NCI-H187 treated with DMSO at 0.1 percent for 48 hours (cell line): ENCODE measurements around the gene CCDC192.
"Not testable (repeated sequence)": the region's sequence is repeated elsewhere in the genome, so short reads cannot be mapped to it uniquely, and the experiment has no call there.

ENCODE experiments used
- DNase-seq: peaks from one replicate; lab custom pipeline; 2025; lab: John Stamatoyannopoulos, UW

CCDC192 gene

DNA sequence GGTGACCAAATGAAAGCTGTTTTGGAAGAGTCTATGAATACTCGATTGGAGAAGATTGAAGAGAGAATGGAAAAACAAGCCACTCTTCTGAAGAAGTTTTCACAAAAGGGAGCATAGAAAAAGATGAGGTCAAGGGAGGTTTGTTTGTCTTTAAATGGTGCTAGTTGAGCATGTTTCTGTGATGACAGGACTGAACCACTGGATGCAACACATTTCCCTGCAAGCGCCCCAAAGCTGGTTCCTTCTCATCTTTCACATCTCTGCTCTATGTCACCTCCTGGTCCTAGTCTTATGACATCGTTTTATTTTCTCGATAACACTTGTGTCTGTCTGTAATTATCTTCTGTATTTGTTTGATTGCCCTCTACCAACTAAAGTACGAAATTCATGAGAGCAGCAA lies 3.8 kb upstream of the CCDC192 start:
- no peak for DNase-seq

DNA sequence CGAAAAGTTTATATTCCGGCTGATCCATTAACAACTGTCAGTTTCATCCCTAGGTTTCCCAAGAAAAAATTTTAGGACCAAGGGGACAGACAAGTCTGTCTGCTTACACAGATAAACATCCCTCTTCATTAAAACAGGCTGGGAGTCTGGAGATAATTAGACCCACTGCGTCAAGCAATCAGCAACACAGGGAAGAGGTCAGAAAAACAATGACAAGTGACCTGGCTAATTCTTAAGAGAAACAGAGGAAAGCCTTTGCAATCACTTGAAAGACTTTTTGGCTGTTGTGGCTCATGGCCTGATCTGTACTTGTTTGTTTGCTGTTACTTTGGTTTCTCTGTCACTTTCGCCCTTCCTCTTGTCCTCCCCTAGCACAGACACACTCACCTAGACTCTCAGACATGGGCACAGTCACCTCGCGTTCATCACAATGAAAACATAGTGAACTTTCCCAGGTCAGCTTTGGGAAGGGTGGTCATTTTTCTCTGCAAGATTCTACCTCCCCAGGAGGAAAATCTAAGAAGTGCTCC lies 2.9 kb upstream of the CCDC192 start:
- DNase-seq: no peak

DNA sequence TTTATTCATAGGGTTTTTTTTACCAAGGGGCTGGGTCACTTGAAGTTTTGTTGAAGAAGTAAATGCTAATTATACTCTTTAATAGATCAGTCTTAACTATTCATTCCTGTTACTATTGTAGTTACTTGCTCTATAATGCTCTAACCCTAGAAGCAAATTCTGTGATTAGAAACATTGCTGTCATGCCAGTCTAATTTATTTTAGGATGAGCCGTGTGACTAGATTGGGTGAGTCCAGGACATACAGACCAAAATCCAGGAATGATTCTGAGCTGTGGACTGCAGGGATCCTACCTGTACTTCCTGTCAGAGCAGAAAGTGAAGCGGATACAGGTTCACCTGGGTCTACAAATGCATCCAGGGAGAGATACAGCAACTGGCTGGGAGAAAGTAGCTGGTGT lies 757 bp upstream of the CCDC192 start:
- no peak for DNase-seq

DNA sequence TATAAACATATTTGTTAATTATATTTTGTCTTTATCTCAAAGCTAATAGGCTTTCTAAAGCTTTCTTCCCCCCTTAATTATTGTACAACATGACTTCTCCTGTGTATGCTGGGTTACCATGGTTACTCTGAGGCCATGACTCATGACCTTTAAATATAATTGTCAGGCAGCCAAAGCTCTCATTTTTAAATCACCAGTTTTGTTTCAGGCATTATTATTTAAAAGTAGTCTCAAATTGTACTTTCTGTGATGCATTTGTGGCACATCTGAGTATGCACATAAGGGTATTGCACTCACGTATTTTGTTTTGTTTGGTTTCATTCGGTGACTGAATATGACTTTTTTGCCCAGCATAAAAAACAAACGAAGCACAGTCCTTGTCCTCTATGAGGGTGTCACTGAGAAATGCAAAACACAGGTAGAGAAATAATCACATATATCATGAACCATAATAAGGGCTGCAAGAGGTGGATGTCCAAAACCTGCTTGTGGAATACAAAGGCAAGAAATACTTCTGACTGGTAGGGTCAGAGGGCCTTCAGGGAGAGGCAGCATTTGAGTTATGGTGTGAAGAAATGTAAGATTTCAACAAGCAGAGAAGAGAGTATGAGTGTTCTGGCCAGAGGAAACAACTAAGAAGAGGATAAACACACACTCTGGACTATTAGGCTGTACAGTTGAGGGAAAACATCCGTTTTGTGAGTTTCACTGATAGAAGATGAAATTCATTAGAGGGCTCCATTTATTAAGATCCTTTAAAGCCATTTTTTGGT lies 2.1 kb downstream of the CCDC192 start:
- DNase-seq: no peak

DNA sequence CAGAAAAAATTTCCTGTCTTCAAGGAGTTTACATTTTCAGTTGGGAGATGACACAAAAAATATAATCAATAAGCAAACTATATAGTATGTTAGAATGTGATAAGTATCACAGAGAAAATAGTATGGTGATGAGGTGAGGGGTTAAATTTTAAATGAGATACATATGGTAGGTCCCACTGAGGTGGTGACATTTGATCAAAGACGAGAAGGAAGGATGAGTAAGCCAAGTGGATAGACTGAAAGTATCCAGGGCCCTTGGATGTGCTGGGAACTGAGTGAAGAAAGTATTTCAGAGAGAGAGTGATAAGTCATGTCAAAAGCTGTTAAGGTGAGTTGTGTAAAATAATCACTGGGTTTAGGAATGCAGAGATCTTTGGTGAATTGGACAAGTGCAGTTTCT lies 3.5 kb downstream of the CCDC192 start:
- DNase-seq: no peak

DNA sequence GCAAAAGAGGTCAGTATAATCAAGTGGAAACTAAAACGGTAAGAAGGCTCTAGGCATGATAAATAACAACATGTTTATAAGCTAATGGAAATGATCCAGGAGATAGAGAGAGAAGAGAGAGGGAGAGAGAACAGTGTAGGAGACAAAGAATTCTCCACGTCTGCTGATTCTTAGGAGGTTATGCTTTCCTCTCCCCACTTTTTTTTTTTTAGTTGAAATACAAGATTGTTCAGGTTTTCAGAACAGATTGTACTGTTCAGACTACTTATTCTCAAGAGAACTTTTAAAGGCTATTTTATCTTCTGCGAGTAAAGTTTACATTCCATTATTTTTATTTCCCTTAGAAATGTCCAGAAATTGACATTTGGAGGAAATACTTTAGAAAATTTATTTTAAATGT lies 4.0 kb downstream of the CCDC192 start:
- DNase-seq: no peak

GRCh38 chr5:127713083-127713482 lies 9.9 kb downstream of the CCDC192 start:
- DNase-seq: not testable (repeated sequence)

GRCh38 chr5:127718181-127718580 lies 15.0 kb downstream of the CCDC192 start:
- DNase-seq: no peak

- no peak for DNase-seq
Observed at GRCh38 chr5:127723571-127723970, 20.4 kb downstream of the CCDC192 start.

GRCh38 chr5:127725673-127726072 lies 22.5 kb downstream of the CCDC192 start:
- DNase-seq: no peak

DNA sequence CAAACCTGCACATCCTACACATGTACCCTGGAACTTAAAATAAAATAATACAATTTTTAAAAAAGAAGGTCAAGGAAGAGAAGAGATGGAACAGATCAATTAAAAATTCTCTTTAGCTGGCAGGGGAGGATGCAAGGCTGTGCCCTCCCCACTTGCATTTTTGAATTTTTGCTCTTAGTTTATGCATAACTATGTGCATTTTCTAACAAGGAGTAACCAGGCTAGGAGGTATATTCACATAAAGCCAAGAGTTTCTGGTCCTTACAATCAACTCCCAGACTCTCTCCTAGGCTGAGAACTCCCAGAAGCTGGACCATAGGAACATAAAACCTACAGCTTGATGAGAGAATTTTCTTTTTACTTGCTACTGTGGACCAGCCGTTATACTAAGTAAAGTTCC lies 29.8 kb downstream of the CCDC192 start:
- DNase-seq: no peak

GRCh38 chr5:127739348-127739747 lies 36.2 kb downstream of the CCDC192 start:
- DNase-seq: not testable (repeated sequence)

DNA sequence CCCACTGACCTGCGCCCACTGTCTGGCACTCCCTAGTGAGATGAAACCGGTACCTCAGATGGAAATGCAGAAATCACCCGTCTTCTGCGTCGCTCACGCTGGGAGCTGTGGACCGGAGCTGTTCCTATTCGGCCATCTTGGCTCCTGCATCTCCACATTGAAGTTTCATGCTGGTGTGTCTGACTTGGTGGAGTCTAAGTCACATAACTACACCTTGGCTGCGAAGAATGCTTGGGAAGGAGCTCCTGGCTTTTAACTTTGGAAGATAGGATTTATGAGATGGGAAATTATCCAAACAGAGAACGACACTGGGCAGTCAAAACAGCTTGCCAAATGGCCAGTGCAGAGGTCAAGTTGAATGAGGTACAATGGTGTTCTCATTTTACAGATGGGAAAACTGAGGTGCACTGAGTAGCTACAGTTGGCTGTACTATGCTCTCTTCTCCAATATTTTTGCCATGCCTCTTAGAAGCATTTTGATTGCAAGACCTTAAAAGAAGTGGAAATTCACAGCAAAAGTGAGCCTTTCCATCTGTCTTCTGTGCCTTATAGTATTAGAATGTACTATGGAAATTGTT lies 36.7 kb downstream of the CCDC192 start:
- DNase-seq: no peak

GRCh38 chr5:127741412-127741811 lies 38.2 kb downstream of the CCDC192 start:
- DNase-seq: no peak

DNA sequence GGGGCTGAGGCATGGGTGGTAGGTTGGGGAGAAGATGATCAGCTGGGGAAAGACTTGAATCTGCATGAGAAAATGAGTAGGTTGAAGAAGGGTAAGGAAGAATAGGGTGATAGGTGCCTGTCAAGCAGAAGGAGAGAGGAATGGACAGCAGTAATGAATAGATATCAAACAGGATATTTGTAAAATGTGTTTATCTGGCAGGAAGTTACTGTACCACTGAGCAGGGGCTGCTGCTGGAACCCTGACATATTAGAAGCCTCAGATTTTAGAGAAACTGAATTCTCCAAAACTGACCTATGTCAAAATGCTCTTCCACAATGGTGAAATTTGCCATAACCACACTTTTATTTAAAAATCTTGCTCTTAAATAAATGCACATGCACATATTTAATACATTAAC lies 41.0 kb downstream of the CCDC192 start:
- no peak for DNase-seq

DNA sequence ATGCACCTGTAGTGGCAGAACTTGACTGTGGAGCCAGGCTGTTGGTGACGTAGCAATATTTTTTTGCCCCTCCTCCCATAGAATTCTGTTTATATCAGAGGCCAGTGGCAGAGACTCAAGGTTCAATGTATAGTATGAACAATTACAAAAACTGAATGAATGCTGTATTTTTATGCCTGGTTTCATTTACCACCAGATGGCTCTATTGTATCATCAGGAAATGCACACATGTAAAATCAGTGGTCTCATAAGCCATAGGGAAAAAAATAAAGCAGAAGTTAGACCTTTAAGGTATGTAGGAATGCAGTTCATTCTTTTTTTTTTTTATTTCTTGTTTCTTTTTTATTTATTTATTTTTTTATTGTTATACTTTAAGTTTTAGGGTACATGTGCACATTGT lies 43.6 kb downstream of the CCDC192 start:
- no peak for DNase-seq

DNA sequence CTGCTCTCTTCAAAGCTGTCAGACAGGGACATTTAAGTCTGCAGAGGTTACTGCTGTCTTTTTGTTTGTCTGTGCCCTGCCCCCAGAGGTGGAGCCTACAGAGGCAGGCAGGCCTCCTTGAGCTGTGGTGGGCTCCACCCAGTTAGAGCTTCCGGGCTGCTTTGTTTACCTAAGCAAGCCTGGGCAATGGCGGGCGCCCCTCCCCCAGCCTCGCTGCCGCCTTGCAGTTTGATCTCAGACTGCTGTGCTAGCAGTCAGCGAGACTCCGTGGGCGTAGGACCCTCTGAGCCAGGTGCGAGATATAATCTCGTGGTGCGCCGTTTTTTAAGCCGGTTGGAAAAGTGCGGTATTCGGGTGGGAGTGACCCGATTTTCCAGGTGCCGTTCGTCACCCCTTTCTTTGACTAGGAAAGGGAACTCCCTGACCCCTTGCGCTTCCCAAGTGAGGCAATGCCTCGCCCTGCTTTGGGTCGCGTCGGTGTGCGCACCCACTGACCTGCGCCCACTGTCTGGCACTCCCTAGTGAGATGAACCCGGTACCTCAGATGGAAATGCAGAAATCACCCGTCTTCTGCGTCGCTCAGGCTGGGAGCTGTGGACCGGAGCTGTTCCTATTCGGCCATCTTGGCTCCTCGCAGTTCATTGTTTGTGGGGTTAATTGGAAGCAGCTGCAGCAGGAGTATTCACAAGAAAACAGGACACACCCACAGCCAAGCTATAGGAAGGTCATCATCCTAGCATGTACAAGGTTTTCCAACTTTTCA lies 49.5 kb downstream of the CCDC192 start:
- DNase-seq: not testable (repeated sequence)

GRCh38 chr5:127754259-127754658 lies 51.1 kb downstream of the CCDC192 start:
- no peak for DNase-seq

DNA sequence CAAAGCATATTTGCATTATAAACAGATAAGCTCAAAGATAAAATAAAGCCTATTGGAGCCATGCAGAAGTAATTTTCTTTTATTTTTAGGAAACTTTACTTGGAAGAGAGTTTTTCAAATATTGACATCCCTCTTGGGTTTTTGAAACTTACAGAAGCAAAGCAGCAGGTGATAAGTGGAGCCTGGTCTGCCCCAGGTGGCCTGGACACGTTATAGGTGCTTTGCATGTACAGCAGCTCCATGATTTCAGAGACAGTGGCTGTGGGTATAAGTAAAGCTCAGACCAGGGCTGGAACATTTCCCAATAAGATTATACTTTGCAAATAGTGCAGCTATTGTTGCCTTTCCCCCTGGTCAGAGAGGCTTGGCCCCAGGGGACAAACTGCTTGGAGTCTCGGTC lies 51.5 kb downstream of the CCDC192 start:
- DNase-seq: no peak

GRCh38 chr5:127757576-127757975 lies 54.4 kb downstream of the CCDC192 start:
- no peak for DNase-seq

GRCh38 chr5:127758766-127759283 lies 55.6 kb downstream of the CCDC192 start:
- no peak for DNase-seq

DNA sequence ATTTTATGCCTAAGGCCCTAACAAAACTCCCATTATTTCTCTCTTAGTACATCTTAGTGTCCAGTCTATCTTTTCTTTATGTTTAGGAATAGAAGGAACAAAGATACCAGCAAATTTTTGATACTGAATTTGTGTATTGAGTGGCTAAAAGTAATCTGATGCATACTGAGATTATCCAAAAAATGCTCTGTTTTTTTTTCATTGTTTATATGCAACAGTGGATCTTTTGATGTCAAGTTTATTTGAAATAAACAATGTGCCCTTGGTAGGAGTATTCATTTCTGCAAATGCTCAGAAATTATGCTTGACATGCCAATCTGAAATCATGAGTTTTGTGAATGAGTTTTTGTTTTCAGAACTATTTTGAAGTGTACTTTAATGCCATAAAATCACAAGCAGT lies 58.7 kb downstream of the CCDC192 start:
- no peak for DNase-seq

GRCh38 chr5:127762412-127762811 lies 59.2 kb downstream of the CCDC192 start:
- no peak for DNase-seq
